Panc1 (cell line): ENCODE measurements around the gene KRT23. TPM values are rescaled to one million over a fixed set of nuclear protein-coding genes. Genes with fewer than 3 reads are reported as not detected.

Source experiments
- ATAC-seq: fragments of 200-7000 bp; cut with Tn5 transposase; 2 replicates; pipeline ENCODE4 v1.9.1; 2020; ENCODE audit warnings: mild to moderate bottlenecking, moderate library complexity
- BruUV-seq: library from RNA; stranded (reverse); fragments of 400-500 nt; replicated peaks from 2 replicates; lab custom pipeline; 2021; lab: Mats Ljungman, UMichigan
- CTCF ChIA-PET: fragments of 300-600 bp; sonication (Branson Sonifier 250); formaldehyde crosslinking; loops from one replicate; lab custom pipeline; 2022; ENCODE audit warnings: antibody characterized with exemption; lab: Charles Lee
- POLR2A ChIA-PET: fragments of 300-600 bp; sonication (Branson Sonifier 250); formaldehyde crosslinking; loops from one replicate; lab custom pipeline; 2022; ENCODE audit warnings: antibody characterized with exemption; lab: Charles Lee
- DNase-seq: peaks from one replicate; pipeline ENCODE4 v3.0.0-alpha.2; 2010; ENCODE audit warnings: low read depth, low spot score
- H3K27ac ChIP-seq: 2 replicates; pipeline ENCODE4 v1.5.1; 2011; ENCODE audit warnings: mild to moderate bottlenecking, low read length, inconsistent platforms
- H3K27me3 ChIP-seq: fragments of 200-500 bp; sonication (Bioruptor generic); 2 replicates; pipeline ENCODE4 v1.6.0; 2014; ENCODE audit warnings: low read length, inconsistent platforms; ENCODE audit not compliant: control insufficient read depth, insufficient read depth
- H3K36me3 ChIP-seq: fragments of 200-500 bp; sonication (Bioruptor generic); 2 replicates; pipeline ENCODE4 v1.5.1; 2014; ENCODE audit warnings: inconsistent platforms, mild to moderate bottlenecking, low read length, moderate library complexity; ENCODE audit not compliant: control insufficient read depth, insufficient read depth
- H3K4me1 ChIP-seq: 2 replicates; pipeline ENCODE4 v1.5.1; 2011; ENCODE audit warnings: inconsistent platforms, mild to moderate bottlenecking, low read length, moderate library complexity; ENCODE audit not compliant: control insufficient read depth, insufficient read depth
- H3K4me3 ChIP-seq, 2 experiments: 2 replicates each; pipeline ENCODE4 v1.5.1; 2011 to 2012; ENCODE audit warnings: low read depth in 2 of 2, low read length in 2 of 2, mild to moderate bottlenecking in 2 of 2, inconsistent platforms in 1 of 2, moderate library complexity in 1 of 2
- H3K9me3 ChIP-seq: fragments of 200-500 bp; sonication (Bioruptor generic); 2 replicates; pipeline ENCODE4 v1.5.1; 2014; ENCODE audit warnings: low read depth, mild to moderate bottlenecking, inconsistent platforms, low read length, moderate library complexity; ENCODE audit not compliant: control insufficient read depth, insufficient read depth
- CTCF ChIP-seq: fragments of 450-650 bp; IDR thresholded peaks from 2 replicates; pipeline ENCODE4 v1.5.1; 2017; ENCODE audit warnings: mild to moderate bottlenecking
- POLR2AphosphoS5 ChIP-seq: IDR thresholded peaks from 2 replicates; pipeline ENCODE4 v1.6.1; 2012; ENCODE audit warnings: mild to moderate bottlenecking, low read depth, low read length, moderate library complexity
- REST ChIP-seq, 2 experiments: IDR thresholded peaks; 2 replicates each; pipeline ENCODE4 v1.6.1; 2011 to 2012; ENCODE audit warnings: low read depth in 2 of 2, control low read depth in 1 of 2, low read length in 1 of 2, mild to moderate bottlenecking in 1 of 2, moderate library complexity in 1 of 2; ENCODE audit not compliant: insufficient read depth in 1 of 2
- SIN3A ChIP-seq: IDR thresholded peaks from 2 replicates; pipeline ENCODE4 v1.6.1; 2012; ENCODE audit warnings: low read depth, mild to moderate bottlenecking, low read length, moderate library complexity, borderline replicate concordance; ENCODE audit not compliant: insufficient read depth
- TCF7L2 ChIP-seq: IDR thresholded peaks from 2 replicates; pipeline ENCODE4 v1.6.1; 2011; ENCODE audit warnings: mild to moderate bottlenecking, low read depth, low read length, inconsistent platforms
- in situ Hi-C: cut with HindIII; loops from 2 replicates; pipeline ENCODE4 v1.10.0; 2016; ENCODE audit warnings: low sequenced_read_pairs, low pct_unique_long_range_greater_than_20kb
- intact Hi-C: fragments of 100-400 bp; cut with micrococcal nuclease; formaldehyde crosslinking; loops from one replicate; pipeline ENCODE4 v1.10.0; 2022; ENCODE audit not compliant: unreplicated experiment
- total RNA-seq: library from RNA; stranded (reverse); gene quantifications from one replicate; pipeline ENCODE4 v1.2.1, GENCODE V29; 2021; ENCODE audit not compliant: unreplicated experiment

The KRT23 gene
- total RNA-seq, 1 experiment from 2014 or later = not detected

- H3K9me3 ChIP-seq = no peaks in the 10 kb centered on the region
- H3K4me3 ChIP-seq = no peak overlapping the region
- in situ Hi-C loops = no loop called here
- intact Hi-C loops = no loop called here
- POLR2A ChIA-PET = no interaction called here
- H3K27me3 ChIP-seq = no peaks in the 10 kb centered on the region; the same call in 1 of the 2 replicates
- BruUV-seq = no TSS peak
- H3K36me3 ChIP-seq = no peaks in the 10 kb centered on the region
- ATAC-seq = no peak
- no peak overlapping the region for H3K27ac ChIP-seq
- CTCF ChIA-PET = interaction anchor here (0.7 kb wide), 2 partner anchors 10 to 204 kb away, joined by 4 to 7 read pairs; no protein-coding TSS in a partner anchor
- no peak for DNase-seq
- TF ChIP-seq REST (IDR thresholded peaks at IDR 0.05; ENCODE audit: insufficient read depth in 1 of 2, low read depth in 2 of 2, low read length in 1 of 2) = no peak
- no peak for TF ChIP-seq POLR2AphosphoS5
- TF ChIP-seq TCF7L2 = no peak
- TF ChIP-seq SIN3A = no peak
- TF ChIP-seq CTCF = no peak
- no peaks in the 10 kb centered on the region for H3K4me1 ChIP-seq
Observed at GRCh38 chr17:40960144-40960543, 22.7 kb upstream of the KRT23 start.

- intact Hi-C loops = no loop called here
- Histone ChIP-seq H3K36me3 (no peaks in the 10 kb centered on the region), H3K4me3 (no peak overlapping the region), H3K27ac (no peak overlapping the region), H3K4me1 (no peaks in the 10 kb centered on the region), H3K9me3 (no peaks in the 10 kb centered on the region), H3K27me3 (peaks cover 3% of the 10 kb centered on the region; the same call in 1 of the 2 replicates)
- POLR2A ChIA-PET = interaction anchor here (0.7 kb wide), 1 partner anchor 12 kb away, joined by 3 read pairs; no protein-coding TSS in a partner anchor
- BruUV-seq = no TSS peak
- ATAC-seq (no peak), DNase-seq (no peak)
- CTCF ChIA-PET = interaction anchor here (0.6 kb wide), 1 partner anchor 30 kb away, joined by 5 read pairs; no protein-coding TSS in a partner anchor
- TF ChIP-seq SIN3A (no peak), TCF7L2 (no peak), REST (IDR thresholded peaks at IDR 0.05; ENCODE audit: insufficient read depth in 1 of 2, low read depth in 2 of 2, low read length in 1 of 2) (no peak), POLR2AphosphoS5 (no peak), CTCF (no peak)
- in situ Hi-C loops = no loop called here
Observed at GRCh38 chr17:40958086-40958953, 20.9 kb upstream of the KRT23 start.
